Superior temporal gyrus (tissue), 1 donor: ENCODE results near the gene FAM3C.
"Not testable (repeated sequence)": the region's sequence is repeated elsewhere in the genome, so short reads cannot be mapped to it uniquely, and the experiment has no call there.

Experiments used
- DNase-seq: peaks from one replicate; pipeline ENCODE4 v3.0.0-alpha.2; 2016; ENCODE audit errors: extremely low spot score

Gene FAM3C

GRCh38 chr7:121330053-121330833 is 65.9 kb downstream of the FAM3C start:
- DNase-seq = no peak

- no peak for DNase-seq
Measured at GRCh38 chr7:121329191-121330052, 66.7 kb downstream of the FAM3C start.

GRCh38 chr7:121328508-121329190 is 67.5 kb downstream of the FAM3C start, which contains the start of gene WNT16:
Gene WNT16 (plus strand): TSS chr7:121329000. CDS start chr7:121329293, 293 bp downstream.
- no peak for DNase-seq

- DNase-seq = no peak
Measured at GRCh38 chr7:121327671-121328070, 68.4 kb downstream of the FAM3C start.

GRCh38 chr7:121323515-121324302 is 72.4 kb downstream of the FAM3C start:
- no peak for DNase-seq

- DNase-seq = no peak
Measured at GRCh38 chr7:121322460-121322859, 73.6 kb downstream of the FAM3C start.

GRCh38 chr7:121315170-121315569 is 80.9 kb downstream of the FAM3C start:
- not testable (repeated sequence) for DNase-seq

- no peak for DNase-seq
Measured at GRCh38 chr7:121313793-121314676, 82.1 kb downstream of the FAM3C start.

GRCh38 chr7:121313220-121313792 is 82.8 kb downstream of the FAM3C start:
- no peak for DNase-seq

- no peak for DNase-seq
Measured at GRCh38 chr7:121307021-121307574, 89.0 kb downstream of the FAM3C start.

GRCh38 chr7:121306565-121306964 is 89.5 kb downstream of the FAM3C start:
- DNase-seq = no peak

GRCh38 chr7:121305109-121305508 is 91.0 kb downstream of the FAM3C start:
- no peak for DNase-seq

GRCh38 chr7:121304102-121304658 is 91.9 kb downstream of the FAM3C start:
- no peak for DNase-seq

GRCh38 chr7:121303422-121304101 is 92.5 kb downstream of the FAM3C start:
- no peak for DNase-seq

GRCh38 chr7:121302214-121302745 is 93.8 kb downstream of the FAM3C start:
- no peak for DNase-seq

- no peak for DNase-seq
Measured at GRCh38 chr7:121301446-121302213, 94.5 kb downstream of the FAM3C start.

- DNase-seq = no peak
Measured at GRCh38 chr7:121300685-121301420, 95.3 kb downstream of the FAM3C start.
